LNCAP (cell line): ENCODE measurements around the gene MSANTD4.

ENCODE experiments used
- TF ChIP-seq, protein P1 (sequence below): fragments of 450-650 bp; IDR thresholded peaks from 2 replicates; pipeline ENCODE4 v1.5.1; 2017; ENCODE audit warnings: mild to moderate bottlenecking

Gene MSANTD4

GRCh38 chr11:106021967-106022794, at the start of gene MSANTD4:
TSS of gene MSANTD4 (minus strand) at chr11:106022240. CDS start at chr11:106010917, 11,323 bp downstream.
- TF ChIP-seq, protein P1, sequence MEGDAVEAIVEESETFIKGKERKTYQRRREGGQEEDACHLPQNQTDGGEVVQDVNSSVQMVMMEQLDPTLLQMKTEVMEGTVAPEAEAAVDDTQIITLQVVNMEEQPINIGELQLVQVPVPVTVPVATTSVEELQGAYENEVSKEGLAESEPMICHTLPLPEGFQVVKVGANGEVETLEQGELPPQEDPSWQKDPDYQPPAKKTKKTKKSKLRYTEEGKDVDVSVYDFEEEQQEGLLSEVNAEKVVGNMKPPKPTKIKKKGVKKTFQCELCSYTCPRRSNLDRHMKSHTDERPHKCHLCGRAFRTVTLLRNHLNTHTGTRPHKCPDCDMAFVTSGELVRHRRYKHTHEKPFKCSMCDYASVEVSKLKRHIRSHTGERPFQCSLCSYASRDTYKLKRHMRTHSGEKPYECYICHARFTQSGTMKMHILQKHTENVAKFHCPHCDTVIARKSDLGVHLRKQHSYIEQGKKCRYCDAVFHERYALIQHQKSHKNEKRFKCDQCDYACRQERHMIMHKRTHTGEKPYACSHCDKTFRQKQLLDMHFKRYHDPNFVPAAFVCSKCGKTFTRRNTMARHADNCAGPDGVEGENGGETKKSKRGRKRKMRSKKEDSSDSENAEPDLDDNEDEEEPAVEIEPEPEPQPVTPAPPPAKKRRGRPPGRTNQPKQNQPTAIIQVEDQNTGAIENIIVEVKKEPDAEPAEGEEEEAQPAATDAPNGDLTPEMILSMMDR: no peak

DNA sequence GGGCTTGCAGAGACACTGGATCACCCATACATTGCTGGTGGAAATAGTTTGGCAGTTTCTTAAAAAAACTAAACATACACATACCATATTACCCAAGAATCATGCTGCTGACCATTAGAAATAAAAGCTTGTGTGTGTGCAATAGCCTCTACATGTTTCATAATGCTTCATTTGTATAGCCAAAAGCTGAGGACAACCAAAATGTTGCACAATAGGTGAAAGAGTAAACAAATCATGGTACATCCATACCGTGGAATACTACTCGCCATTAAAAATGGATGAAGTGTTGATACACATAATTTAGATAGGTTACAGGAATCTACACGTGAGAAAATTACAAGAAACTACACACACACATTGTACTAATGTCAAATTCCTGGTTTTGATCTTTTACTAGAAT, 48.6 kb upstream of the MSANTD4 start:
- TF ChIP-seq, protein P1: no peak

DNA sequence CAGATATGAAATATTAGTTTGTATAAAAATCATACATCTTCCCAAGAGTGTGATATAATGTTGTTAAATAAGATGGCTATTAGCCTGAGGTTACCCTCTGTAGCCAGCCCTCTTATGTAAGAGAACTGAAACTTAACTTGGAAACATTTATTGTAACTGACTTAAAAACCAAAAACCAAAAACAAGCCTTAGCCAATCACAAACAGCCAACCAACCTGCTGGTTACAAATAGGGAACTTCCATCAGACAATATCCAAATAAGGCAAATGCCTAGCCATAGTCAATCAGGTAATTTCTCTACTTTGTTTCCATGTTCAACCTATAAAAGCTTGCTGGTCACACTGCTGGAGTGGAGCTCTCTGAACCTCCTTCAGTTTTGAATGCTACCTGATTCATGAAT, 41.0 kb upstream of the MSANTD4 start:
- TF ChIP-seq, protein P1: no peak

DNA sequence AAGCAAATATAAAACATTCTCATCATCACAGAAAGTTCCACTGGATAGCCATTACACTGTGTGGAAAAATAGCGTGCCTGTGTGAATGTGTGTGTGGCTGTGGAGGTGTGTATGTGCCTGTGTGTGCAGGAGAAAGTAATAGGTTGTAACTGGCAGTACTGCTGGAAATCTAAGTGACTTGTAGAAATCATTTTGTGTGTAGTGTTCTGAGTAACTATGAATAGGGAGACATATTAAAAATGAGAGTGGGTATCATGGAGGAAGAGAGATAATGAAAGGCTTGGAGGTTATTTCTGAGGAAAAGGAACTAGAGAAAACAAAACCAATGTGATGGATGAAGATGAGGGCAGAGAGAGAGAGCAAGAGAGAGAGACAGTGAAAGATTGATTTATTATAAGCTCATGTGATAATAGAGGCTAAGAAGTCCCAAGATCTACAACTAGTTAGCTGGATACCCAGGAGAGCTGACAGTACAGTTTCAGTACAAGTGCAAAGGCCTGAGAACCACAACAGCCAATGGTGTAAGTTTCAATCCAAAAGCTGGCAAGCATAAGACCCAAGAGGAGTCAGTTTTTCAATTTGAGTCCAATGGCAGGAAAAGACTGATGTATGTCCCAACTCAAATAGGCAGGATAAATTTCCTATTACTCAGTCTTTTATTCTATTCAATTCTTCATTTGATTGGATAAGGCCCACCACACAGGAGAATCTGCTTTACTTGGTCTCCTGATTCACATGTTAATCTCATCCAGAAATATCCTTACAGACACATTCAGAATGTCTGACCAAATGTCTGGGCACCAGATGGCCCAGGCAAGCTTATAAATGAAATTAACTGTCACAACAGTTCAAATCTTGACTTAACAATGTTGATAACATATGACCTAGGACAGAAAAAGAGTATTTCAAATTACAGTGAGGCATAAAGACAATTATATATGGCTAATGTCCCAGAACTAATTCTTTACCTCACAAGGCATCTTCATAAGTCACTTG, 40.2 kb upstream of the MSANTD4 start:
- TF ChIP-seq, protein P1: no peak

GRCh38 chr11:106061249-106061784, 39.3 kb upstream of the MSANTD4 start:
- TF ChIP-seq, protein P1: no peak

DNA sequence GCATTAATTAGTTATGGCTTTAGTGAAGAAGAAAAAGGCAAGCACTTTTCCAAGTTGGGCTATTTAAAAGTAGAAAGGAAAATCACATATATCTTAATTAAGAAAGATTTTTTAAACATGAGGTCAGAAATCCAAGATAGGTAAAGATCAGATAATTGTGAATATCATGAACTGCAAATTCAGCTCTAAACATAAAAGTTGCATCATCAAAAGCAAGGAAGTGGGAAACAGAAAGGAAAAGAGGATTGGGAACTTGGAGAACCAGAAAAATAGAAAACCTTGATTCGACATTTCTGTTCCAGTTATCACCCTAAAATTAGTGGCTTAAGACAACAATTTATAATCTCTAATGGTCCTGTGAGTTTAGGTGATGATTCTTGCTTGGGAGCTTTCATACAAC, 37.6 kb upstream of the MSANTD4 start:
- TF ChIP-seq, protein P1: no peak

GRCh38 chr11:106051103-106051502, 29.1 kb upstream of the MSANTD4 start:
- TF ChIP-seq, protein P1: no peak
